Measurements from ENCODE around the gene LGALS7B.

LGALS7B gene

GRCh38 chr19:38792250-38793111 lies 3.5 kb downstream of the LGALS7B start:
- no peaks in the 10 kb centered on the region for H3K36me3 ChIP-seq (ENCODE audit: control insufficient read depth, low read length)
- H3K27me3 ChIP-seq (ENCODE audit: control insufficient read depth, low read length), result peaks cover 4% of the 10 kb centered on the region
- TF ChIP-seq EZH2phosphoT487 (IDR thresholded peaks at IDR 0.05; ENCODE audit: borderline replicate concordance, low read length) (no peak), CTCF (IDR thresholded peaks at IDR 0.05; ENCODE audit: low read depth, low read length, poor library complexity, severe bottlenecking) (peak; percentile 17)
- H3F3A ChIP-seq (ENCODE audit: control insufficient read depth, insufficient read depth), result no peaks in the 10 kb centered on the region
- H3K27ac ChIP-seq (ENCODE audit: low read depth, low read length), result no peak overlapping the region
- no peaks in the 10 kb centered on the region for H3K9me3 ChIP-seq (ENCODE audit: control insufficient read depth, insufficient read depth, low read length)
- H3K4me1 ChIP-seq (ENCODE audit: control insufficient read depth, low read length), result peaks cover 18% of the 10 kb centered on the region
- H3K4me2 ChIP-seq (ENCODE audit: low read length), result peak overlapping the region; percentile 51
- H4K20me1 ChIP-seq (ENCODE audit: control insufficient read depth, insufficient read depth, low read depth, low read length), result no peaks in the 10 kb centered on the region
- H3K79me2 ChIP-seq (ENCODE audit: control insufficient read depth, low read length), result no peaks in the 10 kb centered on the region
- H3K9me2 ChIP-seq (replicated peaks; ENCODE audit: control insufficient read depth, low read length), result no peaks in the 10 kb centered on the region
- H3K4me3 ChIP-seq (ENCODE audit: low read length), result peak overlapping the region; percentile 51

DNA sequence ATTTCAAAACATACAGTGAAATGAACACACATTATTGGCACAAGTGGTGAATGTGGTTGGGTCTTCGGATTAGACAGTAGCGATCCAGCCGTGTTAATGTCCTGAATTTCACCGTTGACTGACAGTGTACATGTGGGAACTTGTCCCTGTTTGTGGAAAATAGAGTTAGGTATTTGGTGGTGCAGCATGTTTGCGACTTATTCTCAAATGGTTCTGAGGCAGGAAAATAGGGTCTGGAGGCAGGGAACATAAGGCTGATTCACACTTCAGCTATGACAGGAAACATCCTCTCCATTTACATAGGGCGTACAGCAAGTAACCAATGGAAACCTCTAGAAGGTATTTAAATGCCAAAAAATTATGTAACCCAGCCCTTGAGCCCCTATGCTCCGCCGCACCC lies 4.2 kb downstream of the LGALS7B start:
- no peaks in the 10 kb centered on the region for H4K20me1 ChIP-seq (ENCODE audit: control insufficient read depth, insufficient read depth, low read depth, low read length)
- H3K9me2 ChIP-seq (replicated peaks; ENCODE audit: control insufficient read depth, low read length), result no peaks in the 10 kb centered on the region
- no peak for TF ChIP-seq CTCF (IDR thresholded peaks at IDR 0.05; ENCODE audit: low read depth, low read length, poor library complexity, severe bottlenecking)
- TF ChIP-seq EZH2phosphoT487 (IDR thresholded peaks at IDR 0.05; ENCODE audit: borderline replicate concordance, low read length), result no peak
- H3K9me3 ChIP-seq (ENCODE audit: control insufficient read depth, insufficient read depth, low read length), result no peaks in the 10 kb centered on the region
- no peaks in the 10 kb centered on the region for H3F3A ChIP-seq (ENCODE audit: control insufficient read depth, insufficient read depth)
- peaks cover 18% of the 10 kb centered on the region for H3K4me1 ChIP-seq (ENCODE audit: control insufficient read depth, low read length)
- H3K4me3 ChIP-seq (ENCODE audit: low read length), result no peak overlapping the region
- no peak overlapping the region for H3K27ac ChIP-seq (ENCODE audit: low read depth, low read length)
- H3K79me2 ChIP-seq (ENCODE audit: control insufficient read depth, low read length), result no peaks in the 10 kb centered on the region
- H3K27me3 ChIP-seq (ENCODE audit: control insufficient read depth, low read length), result peaks cover 4% of the 10 kb centered on the region
- no peak overlapping the region for H3K4me2 ChIP-seq (ENCODE audit: low read length)
- no peaks in the 10 kb centered on the region for H3K36me3 ChIP-seq (ENCODE audit: control insufficient read depth, low read length)

GRCh38 chr19:38793671-38794070 lies 4.7 kb downstream of the LGALS7B start:
- no peak overlapping the region for H3K4me3 ChIP-seq (ENCODE audit: low read length)
- peaks cover 18% of the 10 kb centered on the region for H3K4me1 ChIP-seq (ENCODE audit: control insufficient read depth, low read length)
- no peaks in the 10 kb centered on the region for H3K36me3 ChIP-seq (ENCODE audit: control insufficient read depth, low read length)
- no peaks in the 10 kb centered on the region for H3F3A ChIP-seq (ENCODE audit: control insufficient read depth, insufficient read depth)
- TF ChIP-seq CTCF (IDR thresholded peaks at IDR 0.05; ENCODE audit: low read depth, low read length, poor library complexity, severe bottlenecking) (no peak), EZH2phosphoT487 (IDR thresholded peaks at IDR 0.05; ENCODE audit: borderline replicate concordance, low read length) (no peak)
- H4K20me1 ChIP-seq (ENCODE audit: control insufficient read depth, insufficient read depth, low read depth, low read length), result no peaks in the 10 kb centered on the region
- H3K4me2 ChIP-seq (ENCODE audit: low read length), result no peak overlapping the region
- H3K27me3 ChIP-seq (ENCODE audit: control insufficient read depth, low read length), result peaks cover 4% of the 10 kb centered on the region
- H3K9me3 ChIP-seq (ENCODE audit: control insufficient read depth, insufficient read depth, low read length), result no peaks in the 10 kb centered on the region
- H3K79me2 ChIP-seq (ENCODE audit: control insufficient read depth, low read length), result no peaks in the 10 kb centered on the region
- no peak overlapping the region for H3K27ac ChIP-seq (ENCODE audit: low read depth, low read length)
- no peaks in the 10 kb centered on the region for H3K9me2 ChIP-seq (replicated peaks; ENCODE audit: control insufficient read depth, low read length)
